Activated B cell treated with CpG ODN at 0.5 μM for 24 hours (primary cell): ENCODE results near the gene P4HA2. TPM values are rescaled to one million over a fixed set of nuclear protein-coding genes. Genes with fewer than 3 reads are reported as not detected.

Experiments used
- ATAC-seq: fragments of 200-7000 bp; cut with Tn5 transposase; one replicate; pipeline ENCODE4 v1.10.0; 2021; ENCODE audit warnings: low read depth, mild to moderate bottlenecking, moderate library complexity
- CTCF ChIA-PET: fragments of 350-600 bp; sonication (Branson Sonifier 250); formaldehyde crosslinking; loops from one replicate; lab custom pipeline; 2021; ENCODE audit warnings: antibody characterized with exemption; lab: Charles Lee
- POLR2A ChIA-PET: fragments of 350-600 bp; sonication (Branson Sonifier 250); formaldehyde crosslinking; loops from one replicate; lab custom pipeline; 2021; ENCODE audit warnings: antibody characterized with exemption; lab: Charles Lee
- DNase-seq: peaks from one replicate; pipeline ENCODE4 v3.0.0; 2022
- H3K27ac Mint-ChIP-seq: one replicate; pipeline ENCODE4 v1.8.0; 2020; ENCODE audit warnings: mixed read lengths
- H3K27me3 Mint-ChIP-seq: one replicate; pipeline ENCODE4 v1.8.0; 2021; ENCODE audit warnings: mixed read lengths
- H3K36me3 Mint-ChIP-seq: one replicate; pipeline ENCODE4 v1.8.0; 2021; ENCODE audit warnings: low read depth, mixed read lengths
- H3K4me1 Mint-ChIP-seq: one replicate; pipeline ENCODE4 v1.8.0; 2021; ENCODE audit warnings: mixed read lengths
- H3K4me3 Mint-ChIP-seq: one replicate; pipeline ENCODE4 v1.8.0; 2020; ENCODE audit warnings: mild to moderate bottlenecking, mixed read lengths
- H3K9me3 Mint-ChIP-seq: one replicate; pipeline ENCODE4 v1.8.0; 2020; ENCODE audit warnings: mixed read lengths
- intact Hi-C: fragments of 100-400 bp; cut with micrococcal nuclease; formaldehyde crosslinking; loops from one replicate; pipeline ENCODE4 v1.15.1; 2024
- total RNA-seq: library from RNA; stranded (reverse); gene quantifications from 2 replicates; pipeline ENCODE4 v1.2.3, GENCODE V29; 2022
- TF ChIP-seq, protein P1 (sequence below): fragments of 200-600 bp; IDR thresholded peaks from one replicate; pipeline ENCODE4 v1.8.0; 2022; ENCODE audit warnings: antibody characterized with exemption, mild to moderate bottlenecking

Gene P4HA2
- total RNA-seq, 1 donor from 2014 or later, result 0.29 TPM

DNA sequence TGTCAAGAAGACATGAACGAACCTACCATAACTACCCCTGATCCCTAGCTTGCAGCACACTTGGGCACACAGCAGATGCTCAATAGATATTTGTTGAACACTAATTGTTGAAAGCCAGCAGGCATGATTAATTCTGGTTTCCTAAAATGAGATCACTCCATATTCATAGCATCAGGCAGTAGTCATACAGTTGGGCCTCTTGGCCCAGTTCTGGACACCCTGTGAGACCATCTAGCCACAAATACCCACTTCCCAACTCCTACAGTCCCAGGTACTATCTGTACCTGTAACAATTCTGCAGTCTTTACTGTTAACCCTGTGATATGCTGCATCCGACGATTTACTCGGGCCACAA, 24.2 kb downstream of the P4HA2 start:
- H3K36me3 Mint-ChIP-seq, result no peaks in the 10 kb centered on the region
- no peaks in the 10 kb centered on the region for H3K9me3 Mint-ChIP-seq
- CTCF ChIA-PET, result interaction anchor here (1.3 kb wide), 1 partner anchor 35 kb away, joined by 5 read pairs; no protein-coding TSS in a partner anchor
- H3K4me3 Mint-ChIP-seq, result no peak overlapping the region
- DNase-seq (no peak), ATAC-seq (no peak)
- intact Hi-C loops, result no loop called here
- peaks cover 3% of the 10 kb centered on the region for H3K4me1 Mint-ChIP-seq
- no peaks in the 10 kb centered on the region for H3K27me3 Mint-ChIP-seq
- no peak overlapping the region for H3K27ac Mint-ChIP-seq
- POLR2A ChIA-PET, result no interaction called here
- TF ChIP-seq, protein P1, sequence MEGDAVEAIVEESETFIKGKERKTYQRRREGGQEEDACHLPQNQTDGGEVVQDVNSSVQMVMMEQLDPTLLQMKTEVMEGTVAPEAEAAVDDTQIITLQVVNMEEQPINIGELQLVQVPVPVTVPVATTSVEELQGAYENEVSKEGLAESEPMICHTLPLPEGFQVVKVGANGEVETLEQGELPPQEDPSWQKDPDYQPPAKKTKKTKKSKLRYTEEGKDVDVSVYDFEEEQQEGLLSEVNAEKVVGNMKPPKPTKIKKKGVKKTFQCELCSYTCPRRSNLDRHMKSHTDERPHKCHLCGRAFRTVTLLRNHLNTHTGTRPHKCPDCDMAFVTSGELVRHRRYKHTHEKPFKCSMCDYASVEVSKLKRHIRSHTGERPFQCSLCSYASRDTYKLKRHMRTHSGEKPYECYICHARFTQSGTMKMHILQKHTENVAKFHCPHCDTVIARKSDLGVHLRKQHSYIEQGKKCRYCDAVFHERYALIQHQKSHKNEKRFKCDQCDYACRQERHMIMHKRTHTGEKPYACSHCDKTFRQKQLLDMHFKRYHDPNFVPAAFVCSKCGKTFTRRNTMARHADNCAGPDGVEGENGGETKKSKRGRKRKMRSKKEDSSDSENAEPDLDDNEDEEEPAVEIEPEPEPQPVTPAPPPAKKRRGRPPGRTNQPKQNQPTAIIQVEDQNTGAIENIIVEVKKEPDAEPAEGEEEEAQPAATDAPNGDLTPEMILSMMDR, result no peak

DNA sequence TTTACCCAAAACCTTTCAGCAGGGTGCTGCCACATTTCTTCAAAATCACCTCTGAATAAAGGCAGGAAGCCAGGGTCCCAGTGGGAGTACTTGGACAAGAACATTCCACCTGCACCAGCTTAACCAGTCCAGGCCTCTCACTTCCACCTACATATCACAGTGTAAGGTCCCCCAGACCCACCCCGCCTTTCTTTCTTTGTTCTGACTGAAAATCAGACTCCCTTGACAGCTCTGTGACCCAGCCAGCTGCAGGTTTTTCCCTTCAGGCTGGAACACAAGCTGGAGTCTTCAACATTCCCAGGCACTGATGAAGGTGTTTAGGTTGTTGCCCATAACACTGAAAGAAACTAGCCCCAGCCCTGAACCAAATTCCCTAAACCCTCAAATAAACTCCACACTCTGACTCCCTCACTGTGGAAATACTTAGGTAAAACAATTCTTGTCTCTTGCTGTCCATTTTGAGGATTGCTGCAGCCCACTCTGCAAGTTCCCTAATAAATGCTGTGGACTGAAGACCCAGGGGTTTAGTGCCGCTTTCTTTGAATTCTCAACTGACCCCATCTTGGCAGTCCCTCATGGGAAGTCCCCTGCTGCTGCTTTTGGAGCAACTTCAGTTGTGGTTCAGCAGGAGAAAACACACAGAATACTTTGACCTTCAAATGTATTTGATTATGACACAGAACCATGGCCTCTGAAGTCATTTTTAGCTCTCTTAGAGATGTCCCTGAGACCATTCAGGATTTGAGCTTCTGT, 24.8 kb downstream of the P4HA2 start:
- no peak for ATAC-seq
- CTCF ChIA-PET, result interaction anchor here (1.3 kb wide), 2 partner anchors 35 to 140 kb away, joined by 3 to 5 read pairs; no protein-coding TSS in a partner anchor
- POLR2A ChIA-PET, result interaction anchor here (0.6 kb wide), 1 partner anchor 23 kb away, joined by 3 read pairs; no protein-coding TSS in a partner anchor
- TF ChIP-seq, protein P1, result no peak
- intact Hi-C loops, result no loop called here
- no peak overlapping the region for H3K27ac Mint-ChIP-seq
- H3K27me3 Mint-ChIP-seq, result no peaks in the 10 kb centered on the region
- DNase-seq, result no peak
- H3K9me3 Mint-ChIP-seq, result no peaks in the 10 kb centered on the region
- peaks cover 3% of the 10 kb centered on the region for H3K4me1 Mint-ChIP-seq
- H3K36me3 Mint-ChIP-seq, result no peaks in the 10 kb centered on the region
- H3K4me3 Mint-ChIP-seq, result no peak overlapping the region

DNA sequence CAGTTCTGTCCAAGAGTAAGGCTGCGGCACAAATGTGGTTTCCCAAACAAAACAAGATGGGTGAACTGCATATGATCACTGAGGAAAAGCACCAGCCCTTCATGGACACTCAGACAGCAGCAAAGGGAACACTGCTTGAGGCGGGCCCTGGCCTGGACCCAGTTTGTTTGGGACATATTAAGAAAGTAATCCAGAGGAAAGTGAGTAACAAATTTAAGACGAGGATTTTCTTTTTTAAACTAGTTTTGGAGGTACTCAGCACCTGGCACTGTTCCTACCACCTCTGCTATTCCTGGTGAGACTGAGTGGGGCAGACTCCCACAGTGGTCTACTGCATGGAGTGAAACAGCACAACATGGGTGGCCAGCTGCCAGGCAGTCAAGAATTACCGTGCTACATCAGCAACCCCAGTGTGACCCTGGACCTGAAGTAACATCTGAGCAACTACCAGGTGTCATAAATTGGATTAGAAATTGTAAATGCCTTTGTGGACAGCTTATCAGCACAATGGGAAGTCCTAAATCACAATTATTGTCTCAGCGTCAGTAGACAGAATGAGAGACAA, 28.5 kb downstream of the P4HA2 start:
- Mint-ChIP-seq H3K4me1 (peaks cover 3% of the 10 kb centered on the region), H3K9me3 (no peaks in the 10 kb centered on the region), H3K36me3 (no peaks in the 10 kb centered on the region), H3K27ac (no peak overlapping the region), H3K4me3 (no peak overlapping the region), H3K27me3 (no peaks in the 10 kb centered on the region)
- TF ChIP-seq, protein P1, result no peak
- CTCF ChIA-PET, result no interaction called here
- intact Hi-C loops, result no loop called here
- POLR2A ChIA-PET, result no interaction called here
- no peak for ATAC-seq
- no peak for DNase-seq

DNA sequence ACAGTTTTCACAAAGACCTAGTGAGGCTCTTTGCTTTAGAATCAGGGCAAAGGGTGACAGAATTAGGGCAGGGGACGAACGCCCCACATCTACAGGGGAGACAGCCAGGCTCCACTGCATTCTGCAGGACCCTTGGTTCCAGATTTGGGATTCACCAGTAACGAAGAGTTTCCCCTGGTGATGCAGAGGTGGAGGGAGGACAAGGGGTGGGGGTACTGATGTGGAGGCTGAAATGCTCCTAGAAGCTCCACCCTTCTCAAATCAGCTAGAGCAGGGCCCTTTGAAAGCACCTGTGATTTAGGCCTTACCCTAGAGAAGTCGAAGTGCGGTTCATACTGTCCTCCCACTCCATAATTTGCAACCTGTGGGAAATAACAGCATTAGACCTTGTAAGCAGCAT, 29.1 kb downstream of the P4HA2 start:
- intact Hi-C loops, result no loop called here
- Mint-ChIP-seq H3K36me3 (no peaks in the 10 kb centered on the region), H3K4me3 (no peak overlapping the region), H3K27me3 (no peaks in the 10 kb centered on the region), H3K27ac (no peak overlapping the region), H3K9me3 (no peaks in the 10 kb centered on the region), H3K4me1 (peaks cover 3% of the 10 kb centered on the region)
- DNase-seq (no peak), ATAC-seq (no peak)
- TF ChIP-seq, protein P1, result no peak
- ChIA-PET POLR2A (no interaction called here), CTCF (no interaction called here)

DNA sequence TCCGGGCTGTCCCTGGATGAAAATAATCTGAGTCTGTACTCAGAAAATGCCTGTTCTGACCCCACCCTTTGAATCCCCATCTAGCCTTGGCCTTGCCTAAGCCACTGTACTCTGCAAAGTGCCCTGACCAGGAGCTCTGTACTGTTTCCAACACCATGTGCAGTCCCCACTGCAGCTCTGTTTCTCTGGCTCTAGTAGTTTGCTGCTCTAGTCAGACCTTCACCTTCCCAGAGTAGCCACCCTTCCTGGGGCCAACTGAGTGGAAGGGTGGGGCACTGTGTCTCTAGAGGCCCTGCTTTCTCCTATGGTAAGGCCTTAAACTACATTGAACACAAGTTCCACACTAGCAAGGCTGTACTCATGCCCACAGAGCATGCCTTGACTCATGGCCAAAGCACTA, 31.9 kb downstream of the P4HA2 start:
- H3K4me3 Mint-ChIP-seq, result no peak overlapping the region
- ChIA-PET CTCF (no interaction called here), POLR2A (no interaction called here)
- ATAC-seq (no peak), DNase-seq (no peak)
- intact Hi-C loops, result no loop called here
- no peaks in the 10 kb centered on the region for H3K27me3 Mint-ChIP-seq
- no peaks in the 10 kb centered on the region for H3K9me3 Mint-ChIP-seq
- H3K4me1 Mint-ChIP-seq, result no peaks in the 10 kb centered on the region
- H3K27ac Mint-ChIP-seq, result no peak overlapping the region
- H3K36me3 Mint-ChIP-seq, result no peaks in the 10 kb centered on the region
- TF ChIP-seq, protein P1, result no peak
